ENCODE measurements around the gene OR8B3.

The OR8B3 gene, protein sequence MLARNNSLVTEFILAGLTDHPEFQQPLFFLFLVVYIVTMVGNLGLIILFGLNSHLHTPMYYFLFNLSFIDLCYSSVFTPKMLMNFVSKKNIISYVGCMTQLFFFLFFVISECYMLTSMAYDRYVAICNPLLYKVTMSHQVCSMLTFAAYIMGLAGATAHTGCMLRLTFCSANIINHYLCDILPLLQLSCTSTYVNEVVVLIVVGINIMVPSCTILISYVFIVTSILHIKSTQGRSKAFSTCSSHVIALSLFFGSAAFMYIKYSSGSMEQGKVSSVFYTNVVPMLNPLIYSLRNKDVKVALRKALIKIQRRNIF

GRCh38 chr11:124398924-124399323 lies at the start of gene OR8B3:
Gene OR8B3 (minus strand): TSS chr11:124399024. CDS start chr11:124397351, 1,673 bp downstream.
- in situ Hi-C loops (cut with MboI; ENCODE audit: low pct_unique_long_range_greater_than_20kb, low sequenced_read_pairs, unreplicated experiment): no loop called here
- TF ChIP-seq, protein P1, sequence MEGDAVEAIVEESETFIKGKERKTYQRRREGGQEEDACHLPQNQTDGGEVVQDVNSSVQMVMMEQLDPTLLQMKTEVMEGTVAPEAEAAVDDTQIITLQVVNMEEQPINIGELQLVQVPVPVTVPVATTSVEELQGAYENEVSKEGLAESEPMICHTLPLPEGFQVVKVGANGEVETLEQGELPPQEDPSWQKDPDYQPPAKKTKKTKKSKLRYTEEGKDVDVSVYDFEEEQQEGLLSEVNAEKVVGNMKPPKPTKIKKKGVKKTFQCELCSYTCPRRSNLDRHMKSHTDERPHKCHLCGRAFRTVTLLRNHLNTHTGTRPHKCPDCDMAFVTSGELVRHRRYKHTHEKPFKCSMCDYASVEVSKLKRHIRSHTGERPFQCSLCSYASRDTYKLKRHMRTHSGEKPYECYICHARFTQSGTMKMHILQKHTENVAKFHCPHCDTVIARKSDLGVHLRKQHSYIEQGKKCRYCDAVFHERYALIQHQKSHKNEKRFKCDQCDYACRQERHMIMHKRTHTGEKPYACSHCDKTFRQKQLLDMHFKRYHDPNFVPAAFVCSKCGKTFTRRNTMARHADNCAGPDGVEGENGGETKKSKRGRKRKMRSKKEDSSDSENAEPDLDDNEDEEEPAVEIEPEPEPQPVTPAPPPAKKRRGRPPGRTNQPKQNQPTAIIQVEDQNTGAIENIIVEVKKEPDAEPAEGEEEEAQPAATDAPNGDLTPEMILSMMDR (IDR thresholded peaks at IDR 0.05; ENCODE audit: extremely low read depth, insufficient read depth, missing control alignments): no peak
- no peak for DNase-seq (ENCODE audit: low spot score)

DNA sequence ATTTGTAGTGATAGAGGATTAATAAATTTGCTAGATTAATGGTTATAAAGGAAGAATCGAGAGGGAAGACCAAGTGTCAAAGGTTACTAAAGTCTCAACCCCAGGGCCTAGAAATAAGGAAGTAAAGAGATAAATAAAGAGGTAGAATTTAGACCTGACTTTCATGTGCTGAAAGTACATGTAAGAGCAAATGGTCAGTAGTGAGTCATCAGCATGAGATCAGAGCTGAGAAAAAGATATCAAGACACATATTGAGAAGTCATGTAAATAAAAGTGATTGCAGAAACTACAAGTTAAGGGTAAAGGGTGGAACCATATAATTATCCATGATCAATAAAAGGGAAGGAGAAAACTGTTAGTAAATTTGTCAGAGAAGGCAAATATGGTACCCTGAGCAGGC lies 48.1 kb upstream of the OR8B3 start:
- in situ Hi-C loops (cut with MboI; ENCODE audit: low pct_unique_long_range_greater_than_20kb, low sequenced_read_pairs, unreplicated experiment): no loop called here

GRCh38 chr11:124445646-124446150 lies 46.9 kb upstream of the OR8B3 start, which contains the start of gene OR8B8:
Gene OR8B8 (minus strand): TSS chr11:124445696. CDS start chr11:124441085, 4,611 bp downstream.
- in situ Hi-C loops (cut with MboI; ENCODE audit: low pct_unique_long_range_greater_than_20kb, low sequenced_read_pairs, unreplicated experiment): no loop called here

More for the DNA sequence above, 48.1 kb upstream of the OR8B3 start:
- TF ChIP-seq, protein P1 (IDR thresholded peaks at IDR 0.05; ENCODE audit: extremely low read depth, insufficient read depth, missing control alignments): no peak
- DNase-seq (ENCODE audit: low spot score): no peak

DNA sequence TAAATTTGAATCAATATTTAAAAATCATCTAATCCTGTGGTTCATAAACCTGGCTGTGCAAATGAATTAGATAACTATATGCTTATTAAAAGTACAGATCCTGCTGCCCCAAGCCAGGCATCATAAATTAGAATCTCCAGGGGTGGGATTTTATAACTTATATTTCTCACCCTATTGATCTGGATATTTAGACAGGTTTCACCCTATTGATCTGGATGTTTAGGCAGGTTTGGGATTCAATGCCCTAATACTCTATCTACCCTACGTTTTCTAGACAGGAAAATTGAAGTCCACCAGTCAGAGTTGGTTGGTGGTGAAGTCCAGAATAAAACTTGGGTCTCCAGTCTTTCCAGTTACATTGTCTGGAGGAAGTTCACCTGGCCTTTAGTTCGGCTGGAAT lies 44.0 kb upstream of the OR8B3 start:
- TF ChIP-seq, protein P1 (IDR thresholded peaks at IDR 0.05; ENCODE audit: extremely low read depth, insufficient read depth, missing control alignments): no peak
- no peak for DNase-seq (ENCODE audit: low spot score)
- in situ Hi-C loops (cut with MboI; ENCODE audit: low pct_unique_long_range_greater_than_20kb, low sequenced_read_pairs, unreplicated experiment): no loop called here

More at GRCh38 chr11:124445646-124446150, 46.9 kb upstream of the OR8B3 start, which contains the start of gene OR8B8:
- TF ChIP-seq, protein P1 (IDR thresholded peaks at IDR 0.05; ENCODE audit: extremely low read depth, insufficient read depth, missing control alignments): no peak
- no peak for DNase-seq (ENCODE audit: low spot score)

DNA sequence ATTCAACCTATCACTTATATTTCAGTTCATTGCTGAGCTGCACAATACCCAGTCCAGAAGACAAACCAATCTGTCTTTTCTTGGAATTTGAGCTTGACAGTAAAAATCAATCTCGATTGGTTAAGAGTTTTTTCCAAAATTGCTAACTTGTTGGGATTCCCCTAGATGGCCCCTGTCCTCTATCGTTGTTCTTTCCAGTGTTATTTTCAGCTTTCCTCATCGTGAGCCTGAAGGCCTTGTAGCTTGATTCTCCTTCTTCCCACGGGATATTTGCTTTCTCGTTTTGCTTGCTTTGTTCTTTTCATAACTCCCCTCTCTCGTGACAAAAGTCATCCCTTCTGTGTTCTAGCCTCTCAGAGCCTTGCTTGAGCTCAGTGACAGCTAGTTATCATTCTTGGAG lies 43.6 kb upstream of the OR8B3 start:
- no peak for DNase-seq (ENCODE audit: low spot score)
- in situ Hi-C loops (cut with MboI; ENCODE audit: low pct_unique_long_range_greater_than_20kb, low sequenced_read_pairs, unreplicated experiment): no loop called here
- TF ChIP-seq, protein P1 (IDR thresholded peaks at IDR 0.05; ENCODE audit: extremely low read depth, insufficient read depth, missing control alignments): no peak

GRCh38 chr11:124441519-124441918 lies 42.7 kb upstream of the OR8B3 start:
- TF ChIP-seq, protein P1 (IDR thresholded peaks at IDR 0.05; ENCODE audit: extremely low read depth, insufficient read depth, missing control alignments): no peak
- DNase-seq (ENCODE audit: low spot score): no peak
- in situ Hi-C loops (cut with MboI; ENCODE audit: low pct_unique_long_range_greater_than_20kb, low sequenced_read_pairs, unreplicated experiment): no loop called here

All from GM13977 (cell line).